ENCODE measurements around the gene ANKRD28. TPM values are rescaled to one million over a fixed set of nuclear protein-coding genes. Genes with fewer than 3 reads are reported as not detected.

ANKRD28 gene
- total RNA-seq, 4 donors from 2014 or later, result 39.0 to 81.1 (median 49.5) TPM

DNA sequence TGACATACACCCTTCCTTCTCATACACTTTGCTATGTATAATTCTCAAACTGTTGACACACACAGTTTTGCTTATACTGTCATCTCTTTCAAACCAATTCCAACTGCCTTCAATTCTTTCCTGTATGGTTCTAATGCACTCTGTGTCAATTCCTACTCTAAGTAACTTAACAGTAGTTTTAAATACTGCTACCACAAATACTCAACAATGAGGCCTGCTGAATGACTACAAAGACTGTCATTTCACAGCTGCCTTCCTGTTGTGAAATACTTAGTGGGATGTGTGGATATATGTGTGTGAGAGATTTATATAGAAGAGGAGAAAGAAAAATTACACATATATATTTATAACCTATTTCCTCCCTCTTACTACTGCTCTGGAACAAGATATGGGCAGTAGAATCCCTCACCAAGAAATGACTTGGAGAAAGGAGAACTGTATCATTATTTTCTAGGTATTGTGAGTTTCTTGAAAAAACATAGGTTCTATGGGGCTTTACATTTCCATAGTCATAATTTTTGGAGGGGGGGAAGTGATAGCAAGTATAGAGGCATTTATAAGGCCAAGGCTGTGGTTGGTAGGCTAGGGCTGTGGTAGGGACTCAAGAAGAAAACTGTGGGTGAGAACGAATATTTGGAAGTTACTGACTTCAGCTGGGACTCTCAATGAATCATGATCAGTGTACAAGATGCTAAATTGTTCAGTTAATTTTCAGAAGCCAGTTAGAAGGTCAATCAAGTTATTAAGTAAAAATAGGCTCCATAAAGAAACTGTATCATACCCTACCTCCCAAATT, 88.7 kb downstream of the ANKRD28 start:
- Histone ChIP-seq H3K9me3 (no peaks in the 10 kb centered on the region), H3K4me3 (no peak overlapping the region), H3K4me1 (no peaks in the 10 kb centered on the region), H3K27ac (no peak overlapping the region), H3K27me3 (no peaks in the 10 kb centered on the region), H3K36me3 (peaks cover 0 to 39% (median 15%) of the 10 kb centered on the region in 4 donors)
- no peak for DNase-seq
- in situ Hi-C loops (cut with MboI; ENCODE audit: low pct_ligation_motif_present in 1 of 4, low pct_unique_long_range_greater_than_20kb in 1 of 4, low sequenced_read_pairs in 3 of 4) (no loop called here), intact Hi-C loops (cut with DNase I; ENCODE audit: low total_unique reads) (no loop called here)
- WGBS, 2 donors (ENCODE audit: low coverage in 1 of 2), result 78 to 85% methylated on average over 1 of the region's 1 CpG
- no peak for TF ChIP-seq POLR2AphosphoS5 (IDR thresholded peaks at IDR 0.05)

GRCh38 chr3:15707779-15708178, 90.0 kb downstream of the ANKRD28 start:
- Histone ChIP-seq H3K4me1 (no peaks in the 10 kb centered on the region), H3K9me3 (no peaks in the 10 kb centered on the region), H3K4me3 (no peak overlapping the region), H3K27me3 (no peaks in the 10 kb centered on the region), H3K36me3 (peaks cover 0 to 33% (median 14%) of the 10 kb centered on the region in 4 donors), H3K27ac (peak overlapping the region in 1 of 4 donors; percentile 26)
- intact Hi-C loops (cut with DNase I; ENCODE audit: low total_unique reads), result no loop called here
- TF ChIP-seq POLR2A (IDR thresholded peaks at IDR 0.05) (no peak), POLR2AphosphoS5 (IDR thresholded peaks at IDR 0.05) (no peak), EP300 (IDR thresholded peaks at IDR 0.05; ENCODE audit: low read depth) (no peak)
- TF ChIP-seq, protein P1, sequence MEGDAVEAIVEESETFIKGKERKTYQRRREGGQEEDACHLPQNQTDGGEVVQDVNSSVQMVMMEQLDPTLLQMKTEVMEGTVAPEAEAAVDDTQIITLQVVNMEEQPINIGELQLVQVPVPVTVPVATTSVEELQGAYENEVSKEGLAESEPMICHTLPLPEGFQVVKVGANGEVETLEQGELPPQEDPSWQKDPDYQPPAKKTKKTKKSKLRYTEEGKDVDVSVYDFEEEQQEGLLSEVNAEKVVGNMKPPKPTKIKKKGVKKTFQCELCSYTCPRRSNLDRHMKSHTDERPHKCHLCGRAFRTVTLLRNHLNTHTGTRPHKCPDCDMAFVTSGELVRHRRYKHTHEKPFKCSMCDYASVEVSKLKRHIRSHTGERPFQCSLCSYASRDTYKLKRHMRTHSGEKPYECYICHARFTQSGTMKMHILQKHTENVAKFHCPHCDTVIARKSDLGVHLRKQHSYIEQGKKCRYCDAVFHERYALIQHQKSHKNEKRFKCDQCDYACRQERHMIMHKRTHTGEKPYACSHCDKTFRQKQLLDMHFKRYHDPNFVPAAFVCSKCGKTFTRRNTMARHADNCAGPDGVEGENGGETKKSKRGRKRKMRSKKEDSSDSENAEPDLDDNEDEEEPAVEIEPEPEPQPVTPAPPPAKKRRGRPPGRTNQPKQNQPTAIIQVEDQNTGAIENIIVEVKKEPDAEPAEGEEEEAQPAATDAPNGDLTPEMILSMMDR (IDR thresholded peaks at IDR 0.05), result no peak
- in situ Hi-C loops (cut with MboI; ENCODE audit: low pct_ligation_motif_present in 1 of 4, low pct_unique_long_range_greater_than_20kb in 1 of 4, low sequenced_read_pairs in 3 of 4), result no loop called here
- DNase-seq, result no peak
- 67% methylated on average over 1 of the region's 1 CpG; no CpG with 5 or more reads in 1 of the 2 donors for WGBS, 2 donors (ENCODE audit: low coverage in 1 of 2)

GRCh38 chr3:15703346-15703745, 94.4 kb downstream of the ANKRD28 start:
- DNase-seq, result no peak
- Histone ChIP-seq H3K9me3 (no peaks in the 10 kb centered on the region), H3K27me3 (no peaks in the 10 kb centered on the region), H3K4me1 (no peaks in the 10 kb centered on the region), H3K36me3 (peaks cover 0 to 9% (median 3%) of the 10 kb centered on the region in 4 donors), H3K4me3 (no peak overlapping the region), H3K27ac (no peak overlapping the region)
- intact Hi-C loops (cut with DNase I; ENCODE audit: low total_unique reads), result no loop called here
- no peak for TF ChIP-seq POLR2AphosphoS5 (IDR thresholded peaks at IDR 0.05)
- no peak for TF ChIP-seq POLR2A (IDR thresholded peaks at IDR 0.05)
- TF ChIP-seq EP300 (IDR thresholded peaks at IDR 0.05; ENCODE audit: low read depth), result no peak
- TF ChIP-seq, protein P1 (IDR thresholded peaks at IDR 0.05), result no peak
- WGBS, 2 donors (ENCODE audit: low coverage in 1 of 2), result 85 to 91% methylated on average over 2 of the region's 2 CpGs
- in situ Hi-C loops (cut with MboI; ENCODE audit: low pct_ligation_motif_present in 1 of 4, low pct_unique_long_range_greater_than_20kb in 1 of 4, low sequenced_read_pairs in 3 of 4), result no loop called here

DNA sequence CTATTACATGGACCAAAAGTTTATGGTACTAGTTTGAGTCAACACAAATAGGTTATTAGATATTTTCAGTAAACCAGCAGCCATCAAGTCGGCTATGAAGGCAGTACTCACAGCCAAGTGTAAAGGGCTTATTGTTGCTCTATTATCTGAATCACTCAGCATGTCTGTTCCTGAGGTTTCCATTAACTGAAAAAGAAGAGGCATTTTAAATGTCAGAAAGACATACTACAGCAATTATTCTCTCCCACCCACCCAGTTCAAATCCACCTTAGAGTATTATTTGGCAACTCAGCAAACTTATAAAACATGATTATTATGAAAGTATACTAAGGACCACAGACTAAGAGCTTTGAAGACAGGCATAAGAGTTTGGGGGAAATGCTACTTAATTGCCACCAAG, 103.2 kb downstream of the ANKRD28 start:
- H3K27me3 ChIP-seq, result no peaks in the 10 kb centered on the region
- H3K9me3 ChIP-seq, result no peaks in the 10 kb centered on the region
- peak overlapping the region in 1 of 4 donors; percentile 14 for H3K27ac ChIP-seq
- no peaks in the 10 kb centered on the region for H3K4me1 ChIP-seq
- no peak for DNase-seq
- no peak overlapping the region for H3K4me3 ChIP-seq
- TF ChIP-seq, protein P1 (IDR thresholded peaks at IDR 0.05), result no peak
- TF ChIP-seq EP300 (IDR thresholded peaks at IDR 0.05; ENCODE audit: low read depth), result no peak
- no peak for TF ChIP-seq POLR2AphosphoS5 (IDR thresholded peaks at IDR 0.05)
- TF ChIP-seq POLR2A (IDR thresholded peaks at IDR 0.05), result no peak
- in situ Hi-C loops (cut with MboI; ENCODE audit: low pct_ligation_motif_present in 1 of 4, low pct_unique_long_range_greater_than_20kb in 1 of 4, low sequenced_read_pairs in 3 of 4) (no loop called here), intact Hi-C loops (cut with DNase I; ENCODE audit: low total_unique reads) (no loop called here)
- WGBS, 2 donors (ENCODE audit: low coverage in 1 of 2), result 62 to 91% methylated on average over 1 of the region's 1 CpG
- peaks cover 0 to 25% (median 11%) of the 10 kb centered on the region in 4 donors for H3K36me3 ChIP-seq

Data from transverse colon (tissue), 4 donors.